ENCODE results near the gene CUL4B. TPM values are rescaled to one million over a fixed set of nuclear protein-coding genes. Genes with fewer than 3 reads are reported as not detected.
A peak's percentile ranks its signal among the peaks of the same experiment; 100 is the strongest.
"Not testable (repeated sequence)": the region's sequence is repeated elsewhere in the genome, so short reads cannot be mapped to it uniquely, and the experiment has no call there.

The CUL4B gene
- total and polyA plus RNA-seq, 5 donors, result 10.7 to 31.3 (median 28.7) TPM

GRCh38 chrX:120517936-120518335 lies 42.8 kb downstream of the CUL4B start:
- Histone ChIP-seq H3K27ac (ENCODE audit: low read length) (no peak overlapping the region), H3K27me3 (ENCODE audit: control insufficient read depth, insufficient read depth) (no peaks in the 10 kb centered on the region), H3K4me3 (ENCODE audit: low read length) (no peak overlapping the region), H3K4me1 (ENCODE audit: control insufficient read depth, insufficient read depth, low read length) (no peaks in the 10 kb centered on the region), H3K9me3 (ENCODE audit: control insufficient read depth, low read length) (no peaks in the 10 kb centered on the region)
- intact Hi-C loops (cut with DNase I), result no loop called here
- ATAC-seq (no peak), DNase-seq (no peak)
- 88% methylated on average over 3 of the region's 3 CpGs for WGBS

GRCh38 chrX:120514236-120514635 lies 46.5 kb downstream of the CUL4B start:
- ATAC-seq (no peak), DNase-seq (no peak)
- H3K9me3 ChIP-seq (ENCODE audit: control insufficient read depth, low read length), result no peaks in the 10 kb centered on the region
- 61% methylated on average over 1 of the region's 1 CpG for WGBS
- intact Hi-C loops (cut with DNase I), result no loop called here
- no peaks in the 10 kb centered on the region for H3K27me3 ChIP-seq (ENCODE audit: control insufficient read depth, insufficient read depth)
- no peak overlapping the region for H3K27ac ChIP-seq (ENCODE audit: low read length)
- H3K4me3 ChIP-seq (ENCODE audit: low read length), result no peak overlapping the region
- no peaks in the 10 kb centered on the region for H3K4me1 ChIP-seq (ENCODE audit: control insufficient read depth, insufficient read depth, low read length)

GRCh38 chrX:120512627-120513026 lies 48.1 kb downstream of the CUL4B start:
- Histone ChIP-seq H3K27ac (ENCODE audit: low read length) (no peak overlapping the region), H3K4me3 (ENCODE audit: low read length) (no peak overlapping the region), H3K27me3 (ENCODE audit: control insufficient read depth, insufficient read depth) (no peaks in the 10 kb centered on the region), H3K9me3 (ENCODE audit: control insufficient read depth, low read length) (no peaks in the 10 kb centered on the region), H3K4me1 (ENCODE audit: control insufficient read depth, insufficient read depth, low read length) (no peaks in the 10 kb centered on the region)
- DNase-seq (no peak), ATAC-seq (no peak)
- intact Hi-C loops (cut with DNase I), result no loop called here
- 83% methylated on average over 2 of the region's 2 CpGs for WGBS

- no peaks in the 10 kb centered on the region for H3K4me1 ChIP-seq (ENCODE audit: control insufficient read depth, insufficient read depth, low read length)
- no peak for ATAC-seq
- intact Hi-C loops (cut with DNase I), result no loop called here
- H3K27ac ChIP-seq (ENCODE audit: low read length), result no peak overlapping the region
- WGBS, result 89% methylated on average over 3 of the region's 3 CpGs
- DNase-seq, result no peak
- no peaks in the 10 kb centered on the region for H3K9me3 ChIP-seq (ENCODE audit: control insufficient read depth, low read length)
- no peak overlapping the region for H3K4me3 ChIP-seq (ENCODE audit: low read length)
- no peaks in the 10 kb centered on the region for H3K27me3 ChIP-seq (ENCODE audit: control insufficient read depth, insufficient read depth)
Measured at GRCh38 chrX:120512222-120512621, 48.5 kb downstream of the CUL4B start.

GRCh38 chrX:120504569-120504968 lies 56.2 kb downstream of the CUL4B start:
- intact Hi-C loops (cut with DNase I), result loop anchor here in 1 of 4 donors (5.0 kb wide), 1 partner anchor 158 kb away; no protein-coding TSS in a partner anchor
- Histone ChIP-seq H3K4me1 (ENCODE audit: control insufficient read depth, insufficient read depth, low read length) (no peaks in the 10 kb centered on the region), H3K27me3 (ENCODE audit: control insufficient read depth, insufficient read depth) (no peaks in the 10 kb centered on the region), H3K9me3 (ENCODE audit: control insufficient read depth, low read length) (no peaks in the 10 kb centered on the region), H3K4me3 (ENCODE audit: low read length) (no peak overlapping the region), H3K27ac (ENCODE audit: low read length) (no peak overlapping the region)
- DNase-seq (no peak), ATAC-seq (no peak)
- WGBS, result 95% methylated on average over 1 of the region's 1 CpG

GRCh38 chrX:120499301-120500072 lies 61.3 kb downstream of the CUL4B start:
- H3K27ac ChIP-seq (ENCODE audit: low read length), result no peak overlapping the region
- DNase-seq, result peak in 2 of 3 donors; percentile 20 to 55
- H3K27me3 ChIP-seq (ENCODE audit: control insufficient read depth, insufficient read depth), result no peaks in the 10 kb centered on the region
- H3K9me3 ChIP-seq (ENCODE audit: control insufficient read depth, low read length), result no peaks in the 10 kb centered on the region
- no peak overlapping the region for H3K4me3 ChIP-seq (ENCODE audit: low read length)
- no peaks in the 10 kb centered on the region for H3K4me1 ChIP-seq (ENCODE audit: control insufficient read depth, insufficient read depth, low read length)
- WGBS, result 56% methylated on average over 4 of the region's 4 CpGs
- no peak for ATAC-seq
- intact Hi-C loops (cut with DNase I), result loop anchor here (5.0 to 10.0 kb wide), 5 partner anchors 163 to 275 kb away; no protein-coding TSS in a partner anchor

- intact Hi-C loops (cut with DNase I), result loop anchor here in 2 of 4 donors (10.0 kb wide), 2 partner anchors 175 to 285 kb away; no protein-coding TSS in a partner anchor
- H3K4me3 ChIP-seq (ENCODE audit: low read length); H3K9me3 ChIP-seq (ENCODE audit: control insufficient read depth, low read length); DNase-seq; H3K4me1 ChIP-seq (ENCODE audit: control insufficient read depth, insufficient read depth, low read length); ATAC-seq; H3K27ac ChIP-seq (ENCODE audit: low read length); H3K27me3 ChIP-seq (ENCODE audit: control insufficient read depth, insufficient read depth): not testable (repeated sequence)
- WGBS, result 91% methylated on average over 2 of the region's 2 CpGs
Measured at GRCh38 chrX:120490119-120490518, 70.6 kb downstream of the CUL4B start.

GRCh38 chrX:120486786-120487185 lies 74.0 kb downstream of the CUL4B start:
- Histone ChIP-seq H3K9me3 (ENCODE audit: control insufficient read depth, low read length) (no peaks in the 10 kb centered on the region), H3K27me3 (ENCODE audit: control insufficient read depth, insufficient read depth) (no peaks in the 10 kb centered on the region), H3K27ac (ENCODE audit: low read length) (no peak overlapping the region), H3K4me3 (ENCODE audit: low read length) (no peak overlapping the region), H3K4me1 (ENCODE audit: control insufficient read depth, insufficient read depth, low read length) (no peaks in the 10 kb centered on the region)
- intact Hi-C loops (cut with DNase I), result no loop called here
- DNase-seq, result no peak
- WGBS, result 55% methylated on average over 9 of the region's 9 CpGs
- no peak for ATAC-seq

GRCh38 chrX:120485638-120486520 lies 74.9 kb downstream of the CUL4B start:
- DNase-seq (peak; percentile 84 to 92 (median 92)), ATAC-seq (peak; percentile 93 to 94)
- no peaks in the 10 kb centered on the region for H3K9me3 ChIP-seq (ENCODE audit: control insufficient read depth, low read length)
- WGBS, result under 1% methylated on average over 39 of the region's 39 CpGs
- H3K27me3 ChIP-seq (ENCODE audit: control insufficient read depth, insufficient read depth), result no peaks in the 10 kb centered on the region
- intact Hi-C loops (cut with DNase I), result no loop called here
- H3K4me1 ChIP-seq (ENCODE audit: control insufficient read depth, insufficient read depth, low read length), result no peaks in the 10 kb centered on the region
- peak overlapping the region; percentile 100 for H3K27ac ChIP-seq (ENCODE audit: low read length)
- H3K4me3 ChIP-seq (ENCODE audit: low read length), result peak overlapping the region; percentile 73

GRCh38 chrX:120485315-120485637 lies 75.5 kb downstream of the CUL4B start:
- ATAC-seq, result no peak
- H3K27me3 ChIP-seq (ENCODE audit: control insufficient read depth, insufficient read depth), result no peaks in the 10 kb centered on the region
- intact Hi-C loops (cut with DNase I), result no loop called here
- no peaks in the 10 kb centered on the region for H3K4me1 ChIP-seq (ENCODE audit: control insufficient read depth, insufficient read depth, low read length)
- no peak overlapping the region for H3K27ac ChIP-seq (ENCODE audit: low read length)
- DNase-seq, result no peak
- H3K4me3 ChIP-seq (ENCODE audit: low read length), result peak overlapping the region; percentile 73
- WGBS, result 71% methylated on average over 3 of the region's 3 CpGs
- no peaks in the 10 kb centered on the region for H3K9me3 ChIP-seq (ENCODE audit: control insufficient read depth, low read length)

GRCh38 chrX:120477453-120477852 lies 83.3 kb downstream of the CUL4B start:
- H3K27ac ChIP-seq (ENCODE audit: low read length), result no peak overlapping the region
- H3K4me1 ChIP-seq (ENCODE audit: control insufficient read depth, insufficient read depth, low read length), result no peaks in the 10 kb centered on the region
- intact Hi-C loops (cut with DNase I), result no loop called here
- H3K9me3 ChIP-seq (ENCODE audit: control insufficient read depth, low read length), result no peaks in the 10 kb centered on the region
- WGBS, result 80% methylated on average over 3 of the region's 3 CpGs
- H3K27me3 ChIP-seq (ENCODE audit: control insufficient read depth, insufficient read depth), result no peaks in the 10 kb centered on the region
- ATAC-seq (no peak), DNase-seq (no peak)
- H3K4me3 ChIP-seq (ENCODE audit: low read length), result no peak overlapping the region

All from right cardiac atrium (tissue), 5 donors.